Progenitor cell of endocrine pancreas (in vitro differentiated cells): ENCODE data around the gene SLC25A41. TPM values are rescaled to one million over a fixed set of nuclear protein-coding genes. Genes with fewer than 3 reads are reported as not detected.

ENCODE experiments used
- DNase-seq: peaks from one replicate; pipeline ENCODE4 v3.0.0; 2021; ENCODE audit warnings: low spot score; ENCODE audit not compliant: unreplicated experiment
- H3K27ac Mint-ChIP-seq: 2 replicates; pipeline ENCODE4 v1.8.0; 2021; ENCODE audit warnings: mild to moderate bottlenecking, moderate library complexity, mixed read lengths
- H3K27me3 Mint-ChIP-seq: 2 replicates; pipeline ENCODE4 v1.8.0; 2021; ENCODE audit warnings: mixed read lengths
- H3K36me3 Mint-ChIP-seq: 2 replicates; pipeline ENCODE4 v1.8.0; 2022; ENCODE audit warnings: mixed read lengths; ENCODE audit not compliant: insufficient read depth
- H3K4me1 Mint-ChIP-seq: 2 replicates; pipeline ENCODE4 v1.8.0; 2021; ENCODE audit warnings: low read depth, mixed read lengths
- H3K4me3 Mint-ChIP-seq: 2 replicates; pipeline ENCODE4 v1.8.0; 2021; ENCODE audit warnings: low read depth, mild to moderate bottlenecking, moderate library complexity, mixed read lengths
- H3K9me3 Mint-ChIP-seq: 2 replicates; pipeline ENCODE4 v1.8.0; 2021; ENCODE audit warnings: low read depth, mixed read lengths
- total RNA-seq: library from RNA; stranded (reverse); gene quantifications from 2 replicates; pipeline ENCODE4 v1.2.1, GENCODE V29; 2021
- TF ChIP-seq, protein P1 (sequence below): fragments of 200-600 bp; sonication (generic); IDR thresholded peaks from one replicate; pipeline ENCODE4 v1.5.0; 2021; ENCODE audit warnings: antibody characterized with exemption, mild to moderate bottlenecking; ENCODE audit not compliant: unreplicated experiment

Gene SLC25A41
- total RNA-seq, 1 donor from 2014 or later = 1.4 TPM

- peak overlapping the region; percentile 70 for H3K4me3 Mint-ChIP-seq
These were observed 7.6 kb downstream of the SLC25A41 start for GRCh38 chr19:6425732-6426620.

GRCh38 chr19:6424939-6425731 is 8.4 kb downstream of the SLC25A41 start:
- H3K36me3 Mint-ChIP-seq = peaks cover 6% of the 10 kb centered on the region
- H3K9me3 Mint-ChIP-seq = no peaks in the 10 kb centered on the region
- TF ChIP-seq, protein P1, sequence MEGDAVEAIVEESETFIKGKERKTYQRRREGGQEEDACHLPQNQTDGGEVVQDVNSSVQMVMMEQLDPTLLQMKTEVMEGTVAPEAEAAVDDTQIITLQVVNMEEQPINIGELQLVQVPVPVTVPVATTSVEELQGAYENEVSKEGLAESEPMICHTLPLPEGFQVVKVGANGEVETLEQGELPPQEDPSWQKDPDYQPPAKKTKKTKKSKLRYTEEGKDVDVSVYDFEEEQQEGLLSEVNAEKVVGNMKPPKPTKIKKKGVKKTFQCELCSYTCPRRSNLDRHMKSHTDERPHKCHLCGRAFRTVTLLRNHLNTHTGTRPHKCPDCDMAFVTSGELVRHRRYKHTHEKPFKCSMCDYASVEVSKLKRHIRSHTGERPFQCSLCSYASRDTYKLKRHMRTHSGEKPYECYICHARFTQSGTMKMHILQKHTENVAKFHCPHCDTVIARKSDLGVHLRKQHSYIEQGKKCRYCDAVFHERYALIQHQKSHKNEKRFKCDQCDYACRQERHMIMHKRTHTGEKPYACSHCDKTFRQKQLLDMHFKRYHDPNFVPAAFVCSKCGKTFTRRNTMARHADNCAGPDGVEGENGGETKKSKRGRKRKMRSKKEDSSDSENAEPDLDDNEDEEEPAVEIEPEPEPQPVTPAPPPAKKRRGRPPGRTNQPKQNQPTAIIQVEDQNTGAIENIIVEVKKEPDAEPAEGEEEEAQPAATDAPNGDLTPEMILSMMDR = no peak
- peak overlapping the region; percentile 90 for H3K27ac Mint-ChIP-seq
- peaks cover 11% of the 10 kb centered on the region for H3K4me1 Mint-ChIP-seq
- peak; percentile 98 for DNase-seq
- peak overlapping the region; percentile 70 for H3K4me3 Mint-ChIP-seq
- peaks cover 7% of the 10 kb centered on the region for H3K27me3 Mint-ChIP-seq

More at GRCh38 chr19:6425732-6426620, 7.6 kb downstream of the SLC25A41 start:
- Mint-ChIP-seq H3K9me3 (no peaks in the 10 kb centered on the region), H3K4me1 (peaks cover 11% of the 10 kb centered on the region), H3K27me3 (peaks cover 12% of the 10 kb centered on the region), H3K27ac (peak overlapping the region; percentile 90), H3K36me3 (peaks cover 6% of the 10 kb centered on the region)
- TF ChIP-seq, protein P1 = no peak
- DNase-seq = no peak

GRCh38 chr19:6424195-6424938 is 9.2 kb downstream of the SLC25A41 start, which contains the start of gene KHSRP:
Gene KHSRP, minus strand, starts transcription at chr19:6424811. Its CDS starts 110 bp downstream, at chr19:6424701.
- H3K4me1 Mint-ChIP-seq = peaks cover 11% of the 10 kb centered on the region
- no peaks in the 10 kb centered on the region for H3K27me3 Mint-ChIP-seq
- no peak for DNase-seq
- H3K4me3 Mint-ChIP-seq = peak within 1 kb of the TSS; percentile 88
- peak within 1 kb of the TSS; percentile 90 for H3K27ac Mint-ChIP-seq
- peaks cover 7% of the 10 kb centered on the region for H3K36me3 Mint-ChIP-seq
- H3K9me3 Mint-ChIP-seq = no peaks in the 10 kb centered on the region
- TF ChIP-seq, protein P1 = no peak

DNA sequence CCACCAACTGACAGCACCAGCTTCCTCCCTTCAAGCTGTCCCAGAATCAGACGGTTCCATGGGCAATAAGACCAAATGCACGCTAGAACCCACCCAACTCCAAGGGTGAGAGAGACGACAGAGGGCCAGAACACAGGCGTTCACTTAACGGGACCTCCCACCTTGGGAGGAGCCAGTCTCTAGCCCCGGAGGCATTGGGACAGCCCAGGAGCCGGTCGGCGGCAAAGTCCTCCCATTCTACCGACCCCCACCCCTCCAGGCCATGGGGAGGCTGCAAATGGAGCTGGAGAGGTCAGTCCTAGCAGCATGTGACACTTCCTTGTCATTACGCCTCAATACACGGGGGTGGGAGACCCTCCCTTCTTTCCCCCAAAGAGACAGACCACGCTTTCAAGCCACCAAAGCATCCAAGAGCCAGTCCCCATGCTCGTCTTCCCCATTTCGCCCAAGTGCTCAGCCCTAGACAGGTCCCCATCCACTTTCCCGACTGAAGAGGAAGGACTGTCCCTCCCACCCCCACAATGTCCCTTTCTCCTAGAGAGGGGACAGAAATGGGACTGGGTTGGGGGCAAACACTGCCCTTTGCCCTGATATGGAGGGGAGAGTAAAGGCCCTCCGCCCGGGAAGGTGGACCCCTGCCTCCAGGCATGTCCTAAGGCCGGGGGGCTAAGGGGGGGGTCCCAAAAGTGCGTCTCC is 9.9 kb downstream of the SLC25A41 start:
- no peak for DNase-seq
- peak overlapping the region; percentile 88 for H3K4me3 Mint-ChIP-seq
- peaks cover 7% of the 10 kb centered on the region for H3K36me3 Mint-ChIP-seq
- H3K27me3 Mint-ChIP-seq = no peaks in the 10 kb centered on the region
- H3K4me1 Mint-ChIP-seq = peaks cover 11% of the 10 kb centered on the region
- peak overlapping the region; percentile 90 for H3K27ac Mint-ChIP-seq
- TF ChIP-seq, protein P1 = no peak
- H3K9me3 Mint-ChIP-seq = no peaks in the 10 kb centered on the region
